Measurements from ENCODE around the gene HEXIM2. TPM values are rescaled to one million over a fixed set of nuclear protein-coding genes. Genes with fewer than 3 reads are reported as not detected.

Gene HEXIM2
- total RNA-seq, 1 donor from 2014 or later: 10.4 TPM

DNA sequence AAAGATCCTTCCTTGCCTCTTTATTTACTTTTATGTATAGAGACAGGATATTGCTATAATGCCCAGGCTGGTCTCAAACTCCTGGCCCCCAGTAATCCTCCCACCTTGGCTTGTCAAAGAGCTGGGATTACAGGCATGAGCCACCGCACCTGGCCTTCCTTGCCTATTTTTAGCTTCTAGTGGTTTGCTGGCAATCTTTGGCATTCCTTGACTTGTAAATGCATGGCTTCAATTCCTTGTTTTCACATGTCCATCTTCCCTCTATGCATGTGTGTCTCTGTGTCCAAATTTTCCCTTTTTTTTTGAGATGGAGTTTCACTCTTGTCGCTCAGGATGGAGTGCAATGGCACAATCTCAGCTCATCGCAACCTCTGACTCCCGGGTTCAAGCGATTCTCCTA, 22.5 kb downstream of the HEXIM2 start:
- H3K36me3 Mint-ChIP-seq (ENCODE audit: low read depth): no peaks in the 10 kb centered on the region
- no peaks in the 10 kb centered on the region for H3K27me3 Mint-ChIP-seq (ENCODE audit: low read depth)
- no peaks in the 10 kb centered on the region for H3K9me3 Mint-ChIP-seq
- no peak for DNase-seq (ENCODE audit: low read depth, low spot score)
- TF ChIP-seq, protein P1, sequence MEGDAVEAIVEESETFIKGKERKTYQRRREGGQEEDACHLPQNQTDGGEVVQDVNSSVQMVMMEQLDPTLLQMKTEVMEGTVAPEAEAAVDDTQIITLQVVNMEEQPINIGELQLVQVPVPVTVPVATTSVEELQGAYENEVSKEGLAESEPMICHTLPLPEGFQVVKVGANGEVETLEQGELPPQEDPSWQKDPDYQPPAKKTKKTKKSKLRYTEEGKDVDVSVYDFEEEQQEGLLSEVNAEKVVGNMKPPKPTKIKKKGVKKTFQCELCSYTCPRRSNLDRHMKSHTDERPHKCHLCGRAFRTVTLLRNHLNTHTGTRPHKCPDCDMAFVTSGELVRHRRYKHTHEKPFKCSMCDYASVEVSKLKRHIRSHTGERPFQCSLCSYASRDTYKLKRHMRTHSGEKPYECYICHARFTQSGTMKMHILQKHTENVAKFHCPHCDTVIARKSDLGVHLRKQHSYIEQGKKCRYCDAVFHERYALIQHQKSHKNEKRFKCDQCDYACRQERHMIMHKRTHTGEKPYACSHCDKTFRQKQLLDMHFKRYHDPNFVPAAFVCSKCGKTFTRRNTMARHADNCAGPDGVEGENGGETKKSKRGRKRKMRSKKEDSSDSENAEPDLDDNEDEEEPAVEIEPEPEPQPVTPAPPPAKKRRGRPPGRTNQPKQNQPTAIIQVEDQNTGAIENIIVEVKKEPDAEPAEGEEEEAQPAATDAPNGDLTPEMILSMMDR (conservative IDR thresholded peaks at IDR 0.05): no peak
- no peak overlapping the region for H3K4me3 Mint-ChIP-seq
- no peaks in the 10 kb centered on the region for H3K4me1 Mint-ChIP-seq
- H3K27ac Mint-ChIP-seq (ENCODE audit: unreplicated experiment): peak overlapping the region; percentile 22

DNA sequence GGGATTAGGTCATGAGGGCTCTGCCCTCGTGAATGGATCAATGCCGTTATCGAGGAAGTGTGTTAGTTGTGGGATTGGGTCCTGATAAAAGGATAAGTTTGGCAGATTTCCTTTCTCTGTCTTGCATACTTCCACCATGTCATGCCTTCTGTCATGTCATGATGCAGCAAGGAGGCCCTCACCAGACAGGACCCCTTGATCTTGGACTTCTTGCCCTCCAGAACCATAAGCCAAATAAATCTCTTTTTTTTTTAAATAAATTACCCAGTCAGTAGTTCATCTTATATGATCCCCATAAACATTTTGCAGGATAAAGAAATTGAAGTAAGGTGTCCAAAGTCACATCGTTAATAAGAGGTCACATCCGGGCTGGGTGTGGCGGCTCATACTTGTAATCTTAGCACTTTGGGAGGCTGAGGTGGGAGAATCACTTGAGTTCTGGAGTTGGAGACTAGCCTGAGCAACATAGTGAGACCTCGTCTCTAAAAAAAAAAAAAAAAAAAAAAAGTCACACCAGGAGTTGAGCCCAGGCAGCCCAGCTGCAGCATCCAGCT, 25.2 kb downstream of the HEXIM2 start:
- Mint-ChIP-seq H3K27me3 (ENCODE audit: low read depth) (no peaks in the 10 kb centered on the region), H3K36me3 (ENCODE audit: low read depth) (no peaks in the 10 kb centered on the region), H3K4me3 (no peak overlapping the region), H3K4me1 (no peaks in the 10 kb centered on the region), H3K9me3 (no peaks in the 10 kb centered on the region), H3K27ac (ENCODE audit: unreplicated experiment) (no peak overlapping the region)
- TF ChIP-seq, protein P1 (conservative IDR thresholded peaks at IDR 0.05): no peak
- no peak for DNase-seq (ENCODE audit: low read depth, low spot score)

DNA sequence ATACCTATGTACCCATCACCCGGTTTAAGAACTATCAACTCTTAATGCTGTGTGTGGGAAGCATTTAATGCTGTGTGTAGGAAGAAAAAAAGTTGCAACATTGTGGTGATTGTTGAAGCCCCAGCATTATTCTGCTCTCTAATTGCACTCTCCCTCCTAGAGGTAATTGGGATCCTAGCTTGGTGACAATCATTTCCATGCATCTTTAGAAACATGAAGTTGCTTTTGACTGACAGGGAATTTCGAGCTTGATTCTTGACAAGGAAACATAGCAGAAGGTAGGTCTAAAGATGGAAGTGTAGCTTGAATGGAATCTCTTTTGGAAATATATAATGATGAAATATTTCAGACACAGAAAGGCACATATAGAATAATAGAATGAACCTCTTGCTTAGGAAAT, 27.3 kb downstream of the HEXIM2 start:
- Mint-ChIP-seq H3K4me1 (no peaks in the 10 kb centered on the region), H3K27ac (ENCODE audit: unreplicated experiment) (no peak overlapping the region), H3K27me3 (ENCODE audit: low read depth) (no peaks in the 10 kb centered on the region), H3K9me3 (no peaks in the 10 kb centered on the region), H3K4me3 (no peak overlapping the region), H3K36me3 (ENCODE audit: low read depth) (no peaks in the 10 kb centered on the region)
- no peak for DNase-seq (ENCODE audit: low read depth, low spot score)
- TF ChIP-seq, protein P1 (conservative IDR thresholded peaks at IDR 0.05): no peak

DNA sequence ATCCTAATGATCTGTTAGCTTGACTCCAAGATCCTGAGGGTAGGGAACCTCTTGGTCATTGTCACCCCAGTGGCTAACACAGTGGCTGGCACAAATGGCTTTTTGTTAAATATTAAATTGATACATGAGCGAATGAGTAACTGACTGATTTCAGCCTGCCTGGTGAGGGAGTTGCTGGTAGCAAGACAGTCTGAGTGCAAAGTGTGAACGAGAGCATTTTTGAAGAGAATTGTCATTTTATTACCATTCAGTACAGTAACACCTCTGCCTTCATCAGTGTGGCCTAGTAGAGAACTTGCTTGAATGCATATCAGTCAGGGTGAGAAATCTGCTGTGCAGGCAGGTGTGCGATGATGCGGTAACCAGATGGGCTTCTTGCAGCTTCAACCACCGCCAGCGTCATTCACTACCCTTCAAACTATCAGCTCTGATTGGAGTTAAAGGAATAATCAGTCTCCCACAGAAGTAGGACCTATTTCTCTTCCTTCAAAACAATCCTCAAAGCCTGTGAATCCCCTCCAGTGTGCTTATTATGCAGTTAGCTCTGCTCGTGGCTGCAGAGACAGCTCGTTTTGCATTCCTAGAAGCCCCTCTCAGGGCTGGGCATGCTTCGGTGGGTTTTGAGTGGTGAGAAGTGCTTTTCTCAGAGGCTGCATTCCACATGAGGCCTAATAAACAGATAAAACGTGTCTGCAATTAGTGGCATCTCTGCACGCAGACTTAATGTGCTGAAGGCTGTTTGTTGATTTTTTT, 29.0 kb downstream of the HEXIM2 start:
- TF ChIP-seq, protein P1 (conservative IDR thresholded peaks at IDR 0.05): no peak
- no peak for DNase-seq (ENCODE audit: low read depth, low spot score)
- Mint-ChIP-seq H3K27me3 (ENCODE audit: low read depth) (no peaks in the 10 kb centered on the region), H3K36me3 (ENCODE audit: low read depth) (no peaks in the 10 kb centered on the region), H3K4me1 (no peaks in the 10 kb centered on the region), H3K9me3 (no peaks in the 10 kb centered on the region), H3K4me3 (no peak overlapping the region), H3K27ac (ENCODE audit: unreplicated experiment) (no peak overlapping the region)

DNA sequence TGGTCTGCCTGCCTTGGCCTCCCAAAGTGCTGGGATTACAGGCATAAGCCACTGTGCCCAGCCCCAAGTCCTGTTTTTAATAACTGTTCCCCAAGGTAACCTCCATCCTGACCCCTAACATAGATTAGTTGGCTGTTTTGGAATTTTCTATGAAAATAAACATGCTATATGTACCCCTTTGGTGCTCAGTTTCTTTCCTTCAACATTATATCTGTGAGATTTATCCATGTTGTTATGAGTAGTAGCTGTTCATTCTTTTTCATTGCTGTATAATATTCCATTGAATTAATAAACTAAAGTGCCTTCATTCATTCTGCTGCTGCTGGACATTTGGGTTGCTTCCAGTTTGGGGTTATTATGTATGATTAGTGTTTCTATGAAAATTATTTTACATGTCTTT, 33.7 kb downstream of the HEXIM2 start:
- TF ChIP-seq, protein P1 (conservative IDR thresholded peaks at IDR 0.05): no peak
- Mint-ChIP-seq H3K4me1 (peaks cover 15% of the 10 kb centered on the region), H3K9me3 (no peaks in the 10 kb centered on the region), H3K4me3 (no peak overlapping the region), H3K36me3 (ENCODE audit: low read depth) (no peaks in the 10 kb centered on the region), H3K27me3 (ENCODE audit: low read depth) (no peaks in the 10 kb centered on the region), H3K27ac (ENCODE audit: unreplicated experiment) (no peak overlapping the region)
- DNase-seq (ENCODE audit: low read depth, low spot score): no peak

Measured in neural crest cell (in vitro differentiated cells).